Mesothelial cell of epicardium (in vitro differentiated cells): ENCODE results near the gene CABCOCO1. TPM values are rescaled to one million over a fixed set of nuclear protein-coding genes. Genes with fewer than 3 reads are reported as not detected.

Experiments used
- DNase-seq, 2 experiments: peaks; one replicate each; pipeline ENCODE4 v3.0.0; 2021; ENCODE audit warnings: low spot score in 2 of 2; ENCODE audit not compliant: unreplicated experiment in 2 of 2
- H3K27ac Mint-ChIP-seq: 2 replicates; pipeline ENCODE4 v1.8.0; 2021; ENCODE audit warnings: mixed read lengths
- H3K27me3 Mint-ChIP-seq: 2 replicates; pipeline ENCODE4 v1.8.0; 2021; ENCODE audit warnings: low read depth, mixed read lengths
- H3K36me3 Mint-ChIP-seq: 2 replicates; pipeline ENCODE4 v1.8.0; 2021; ENCODE audit warnings: mixed read lengths
- H3K4me1 Mint-ChIP-seq: 2 replicates; pipeline ENCODE4 v1.8.0; 2021; ENCODE audit warnings: mixed read lengths
- H3K4me3 Mint-ChIP-seq: 2 replicates; pipeline ENCODE4 v1.8.0; 2021; ENCODE audit warnings: mild to moderate bottlenecking, moderate library complexity, mixed read lengths
- H3K9me3 Mint-ChIP-seq: 2 replicates; pipeline ENCODE4 v1.8.0; 2021; ENCODE audit warnings: mixed read lengths
- CTCF ChIP-seq: fragments of 200-600 bp; sonication (generic); IDR thresholded peaks from one replicate; pipeline ENCODE4 v1.5.0; 2021; ENCODE audit warnings: antibody characterized with exemption; ENCODE audit not compliant: unreplicated experiment
- total RNA-seq: library from RNA; stranded (reverse); gene quantifications from 3 replicates; pipeline ENCODE4 v1.2.1, GENCODE V29; 2021

CABCOCO1 gene
- total RNA-seq, 1 donor from 2014 or later: 2.5 TPM

GRCh38 chr10:61801484-61801883 is 138.8 kb downstream of the CABCOCO1 start:
- no peaks in the 10 kb centered on the region for H3K27me3 Mint-ChIP-seq
- no peak for DNase-seq
- no peaks in the 10 kb centered on the region for H3K36me3 Mint-ChIP-seq
- peaks cover 2% of the 10 kb centered on the region for H3K4me1 Mint-ChIP-seq
- no peak overlapping the region for H3K4me3 Mint-ChIP-seq
- H3K9me3 Mint-ChIP-seq: no peaks in the 10 kb centered on the region
- TF ChIP-seq CTCF: no peak
- no peak overlapping the region for H3K27ac Mint-ChIP-seq

GRCh38 chr10:61803269-61803668 is 140.5 kb downstream of the CABCOCO1 start:
- DNase-seq: no peak
- Mint-ChIP-seq H3K4me1 (no peaks in the 10 kb centered on the region), H3K36me3 (no peaks in the 10 kb centered on the region), H3K27ac (no peak overlapping the region), H3K9me3 (peaks cover 6% of the 10 kb centered on the region), H3K4me3 (no peak overlapping the region), H3K27me3 (no peaks in the 10 kb centered on the region)
- TF ChIP-seq CTCF: no peak

GRCh38 chr10:61804414-61804813 is 141.7 kb downstream of the CABCOCO1 start:
- H3K27ac Mint-ChIP-seq: no peak overlapping the region
- no peak for TF ChIP-seq CTCF
- DNase-seq: no peak
- H3K4me1 Mint-ChIP-seq: no peaks in the 10 kb centered on the region
- no peak overlapping the region for H3K4me3 Mint-ChIP-seq
- no peaks in the 10 kb centered on the region for H3K36me3 Mint-ChIP-seq
- no peaks in the 10 kb centered on the region for H3K27me3 Mint-ChIP-seq
- peaks cover 6% of the 10 kb centered on the region for H3K9me3 Mint-ChIP-seq

- Mint-ChIP-seq H3K36me3 (no peaks in the 10 kb centered on the region), H3K27ac (no peak overlapping the region), H3K27me3 (no peaks in the 10 kb centered on the region), H3K9me3 (peaks cover 6% of the 10 kb centered on the region), H3K4me3 (no peak overlapping the region), H3K4me1 (no peaks in the 10 kb centered on the region)
- TF ChIP-seq CTCF: no peak
- DNase-seq: no peak
Measured at GRCh38 chr10:61805091-61805490, 142.4 kb downstream of the CABCOCO1 start.

- Mint-ChIP-seq H3K27ac (no peak overlapping the region), H3K36me3 (no peaks in the 10 kb centered on the region), H3K4me1 (peaks cover 2% of the 10 kb centered on the region), H3K4me3 (no peak overlapping the region), H3K27me3 (no peaks in the 10 kb centered on the region), H3K9me3 (peaks cover 6% of the 10 kb centered on the region)
- no peak for DNase-seq
- TF ChIP-seq CTCF: no peak
Measured at GRCh38 chr10:61810263-61810662, 147.5 kb downstream of the CABCOCO1 start.

GRCh38 chr10:61812052-61812721 is 149.5 kb downstream of the CABCOCO1 start:
- no peaks in the 10 kb centered on the region for H3K36me3 Mint-ChIP-seq
- no peaks in the 10 kb centered on the region for H3K27me3 Mint-ChIP-seq
- no peak for TF ChIP-seq CTCF
- H3K9me3 Mint-ChIP-seq: peaks cover 3% of the 10 kb centered on the region
- no peak overlapping the region for H3K27ac Mint-ChIP-seq
- peaks cover 2% of the 10 kb centered on the region for H3K4me1 Mint-ChIP-seq
- DNase-seq: no peak
- H3K4me3 Mint-ChIP-seq: no peak overlapping the region
